Hypothalamus (tissue), 51 donors: ENCODE data around the gene PLA2G4D.

ENCODE experiments used
- DNase-seq, 51 donors: peaks; one replicate each; lab custom pipeline; 2025; lab: John Stamatoyannopoulos, UW

PLA2G4D gene

DNA sequence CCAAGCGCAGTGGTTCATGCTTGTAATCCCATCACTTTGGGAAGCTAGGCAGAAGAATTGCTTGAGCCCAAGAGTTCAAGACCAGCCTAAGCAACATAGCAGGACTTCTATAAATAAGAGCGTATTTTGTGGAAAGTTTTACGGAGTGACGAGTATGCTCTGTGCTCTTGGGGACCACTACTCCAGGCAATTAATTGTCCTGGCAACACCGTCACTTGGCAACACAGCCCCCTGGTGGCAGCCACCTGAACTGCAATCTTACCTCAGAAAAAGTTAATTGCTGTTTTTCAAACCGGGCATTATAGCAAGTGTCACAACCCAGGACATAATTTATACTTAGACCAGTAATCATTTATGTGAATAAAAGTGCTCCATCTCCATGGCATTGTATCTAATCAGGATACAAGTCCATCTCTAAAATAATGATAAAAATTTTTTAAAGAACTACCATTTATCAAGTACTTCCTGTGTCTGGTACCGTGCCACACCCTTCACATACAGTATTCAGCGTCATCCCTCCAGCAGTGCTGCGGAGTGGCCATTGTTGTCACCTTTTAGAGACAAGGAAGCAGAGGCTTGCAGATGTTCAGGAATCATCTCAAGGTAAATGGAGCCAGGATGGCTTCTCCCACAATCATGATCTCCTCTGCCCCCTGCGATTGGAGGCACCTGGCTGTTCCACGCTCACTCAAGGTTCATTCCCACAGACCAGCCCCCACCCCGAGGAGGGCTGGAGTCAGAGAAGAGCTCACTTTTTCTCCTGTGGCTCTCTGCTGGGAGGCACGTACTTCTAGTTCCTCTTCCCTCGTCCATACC, 34.5 kb downstream of the PLA2G4D start:
- DNase-seq = peak in 25 of 51 donors; percentile 2 to 64 (median 19)

GRCh38 chr15:42058791-42059190, 35.6 kb downstream of the PLA2G4D start:
- DNase-seq = no peak

DNA sequence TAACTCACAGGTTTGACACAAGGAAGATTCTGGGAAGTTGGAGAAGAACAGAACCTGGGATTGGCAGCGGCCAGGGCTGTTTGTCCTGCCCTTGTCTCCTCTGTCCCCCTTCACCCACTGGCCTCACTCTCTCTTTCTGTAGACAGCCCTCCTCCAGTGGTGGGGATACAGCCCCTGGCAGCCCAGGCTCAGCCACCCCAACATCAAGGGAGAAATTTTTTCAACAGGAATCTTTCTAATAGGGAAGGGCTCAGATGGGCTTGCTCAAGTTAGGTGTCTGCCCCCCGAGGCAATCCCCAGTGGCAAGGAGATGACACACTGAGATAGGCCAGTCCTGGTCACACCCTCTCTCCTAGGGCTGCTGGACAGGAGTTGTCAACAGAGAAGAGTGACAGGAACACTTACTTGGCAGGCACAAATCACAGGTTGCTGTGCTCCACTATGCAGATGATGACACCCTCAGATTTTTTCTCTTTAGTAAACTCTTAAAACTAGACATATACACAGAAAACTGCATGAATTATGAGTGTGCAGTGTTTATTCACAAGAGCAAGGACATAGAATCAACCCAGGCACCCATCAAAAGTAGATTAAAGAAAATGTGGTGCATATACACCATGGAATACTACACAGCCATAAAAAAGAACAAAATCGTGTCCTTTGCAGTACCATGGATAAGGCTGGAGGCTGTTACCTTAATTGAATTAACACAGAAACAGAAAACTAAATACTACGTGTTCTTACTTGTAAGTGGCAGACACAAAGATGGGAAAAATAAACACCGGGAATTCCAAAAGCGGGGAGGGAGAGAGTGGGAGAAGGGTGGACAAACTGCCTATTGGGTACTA, 36.3 kb downstream of the PLA2G4D start:
- DNase-seq = no peak

DNA sequence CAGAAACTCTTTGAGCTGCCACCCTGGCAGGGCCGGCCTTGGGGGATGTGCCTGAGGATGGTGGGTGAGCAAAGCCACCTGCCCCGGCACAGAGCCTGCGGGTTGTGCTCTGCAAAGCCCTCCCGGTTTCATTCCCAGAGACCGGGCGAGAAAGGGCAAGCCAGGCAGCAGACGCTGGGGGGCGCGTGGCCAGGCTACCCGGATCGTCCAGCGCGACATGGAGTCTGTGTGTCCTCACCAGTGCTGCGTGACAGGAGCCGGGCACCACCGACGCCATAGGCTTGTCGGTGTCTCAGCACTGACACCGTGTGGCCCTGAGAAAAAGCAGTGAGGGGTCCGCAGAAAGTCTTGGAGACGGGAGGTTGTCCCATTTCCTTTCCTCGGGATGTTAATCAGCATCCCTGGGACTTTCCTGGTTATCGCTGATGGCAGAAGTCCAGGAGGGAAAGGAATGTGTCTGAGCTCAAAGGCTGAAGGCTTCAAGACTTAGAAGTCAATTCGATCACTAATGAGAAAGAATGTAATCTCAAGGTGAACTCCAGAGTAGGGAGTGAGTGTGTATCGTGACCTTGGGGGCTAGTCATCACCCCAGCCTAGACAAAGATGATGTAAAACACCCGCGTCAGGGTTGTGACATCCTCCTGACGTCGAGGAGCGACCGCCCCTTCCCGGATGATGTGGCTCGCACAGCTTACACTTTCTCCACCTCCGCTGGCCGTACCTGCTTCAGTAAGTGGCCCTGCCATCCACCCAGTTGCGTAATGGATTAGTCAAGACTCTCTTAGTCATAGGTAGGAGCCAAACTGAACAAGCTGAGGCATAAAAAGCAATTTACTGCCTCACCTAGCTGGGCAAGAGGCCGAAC, 37.2 kb downstream of the PLA2G4D start:
- DNase-seq = peak in 43 of 51 donors; percentile 6 to 75 (median 37)

- DNase-seq = no peak
Measured at GRCh38 chr15:42053914-42054313, 40.4 kb downstream of the PLA2G4D start.

DNA sequence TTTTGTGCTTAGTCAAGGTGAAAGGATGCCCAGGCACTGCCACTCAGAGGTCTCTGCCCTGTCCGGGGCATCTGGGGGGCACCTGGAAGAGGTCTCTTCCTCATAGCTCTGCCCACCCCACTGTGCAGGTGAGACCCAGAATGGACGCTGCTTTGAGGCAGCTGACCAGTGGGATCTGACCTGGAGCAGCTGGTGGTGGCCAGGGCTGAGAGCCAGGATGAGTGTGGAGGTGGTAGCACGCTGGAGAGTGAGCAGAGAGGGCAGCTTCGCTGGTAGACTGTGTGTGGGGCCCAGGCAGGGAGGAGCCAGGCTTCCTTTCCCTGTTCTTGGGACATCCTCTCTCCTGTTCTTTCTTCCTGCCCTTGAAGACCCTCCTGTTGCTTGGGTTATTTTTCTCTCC, 41.4 kb downstream of the PLA2G4D start:
- no peak for DNase-seq

DNA sequence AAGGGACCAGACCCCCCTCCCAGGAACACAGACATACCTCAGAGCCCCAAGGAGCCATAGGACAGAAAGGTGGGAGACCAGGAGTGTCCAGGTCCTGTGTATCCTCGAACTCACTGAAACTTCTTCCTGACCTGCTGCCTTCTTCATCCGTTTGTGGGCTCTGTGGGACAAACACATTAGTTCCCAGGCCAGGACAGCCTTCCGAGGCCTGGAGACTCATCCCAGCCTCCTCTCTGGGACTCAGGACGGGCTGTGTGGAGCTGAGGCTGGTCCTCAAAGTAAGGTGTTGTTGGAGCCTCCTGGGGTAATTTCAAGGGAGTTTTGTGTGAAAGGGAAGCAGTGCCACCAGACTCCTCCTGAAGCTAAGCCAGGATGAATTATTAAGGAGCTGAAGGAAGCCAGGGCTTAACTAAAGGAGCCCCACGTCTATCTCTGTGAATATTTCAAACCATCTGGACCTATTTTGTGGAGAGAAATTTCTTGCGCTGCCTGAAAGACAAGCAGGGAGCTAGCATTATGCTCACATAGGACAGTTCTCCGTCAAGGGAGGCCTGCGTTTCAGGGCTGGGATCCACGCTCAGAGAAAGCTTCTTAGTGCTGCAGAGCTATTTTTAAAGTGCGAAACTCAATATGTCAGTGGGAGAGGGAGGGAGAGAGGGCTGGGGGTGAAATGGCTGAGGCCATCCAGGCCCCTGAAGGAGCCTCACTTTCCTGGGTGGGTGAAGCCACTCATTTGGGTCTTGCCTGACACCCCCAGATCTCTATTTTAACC, 43.7 kb downstream of the PLA2G4D start:
- DNase-seq = no peak

GRCh38 chr15:42048821-42049200, 45.6 kb downstream of the PLA2G4D start:
- no peak for DNase-seq

- DNase-seq = no peak
Measured at GRCh38 chr15:42048080-42048820, 46.1 kb downstream of the PLA2G4D start.

DNA sequence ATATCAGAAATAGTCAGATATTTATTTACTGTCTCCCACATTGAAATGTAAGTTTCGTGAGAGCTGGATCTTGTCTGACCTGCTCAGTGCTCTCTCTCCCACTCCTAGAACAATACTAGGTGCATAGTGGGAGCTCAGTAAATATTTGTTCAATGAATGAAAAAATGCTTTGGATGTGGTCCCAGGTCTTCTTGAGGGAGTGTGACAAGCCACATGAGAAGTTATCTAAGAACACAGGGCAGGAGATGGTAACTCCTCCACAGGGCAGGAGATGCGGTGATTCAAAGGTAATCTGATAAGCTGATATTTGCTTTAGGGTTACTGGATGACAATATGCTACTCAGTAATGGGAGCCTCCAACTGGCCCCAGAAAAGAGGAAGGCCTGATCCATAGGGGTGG, 47.8 kb downstream of the PLA2G4D start:
- no peak for DNase-seq

- no peak for DNase-seq
Measured at GRCh38 chr15:42045211-42045615, 49.1 kb downstream of the PLA2G4D start.

GRCh38 chr15:42042602-42043400, 51.6 kb downstream of the PLA2G4D start:
- DNase-seq = no peak

DNA sequence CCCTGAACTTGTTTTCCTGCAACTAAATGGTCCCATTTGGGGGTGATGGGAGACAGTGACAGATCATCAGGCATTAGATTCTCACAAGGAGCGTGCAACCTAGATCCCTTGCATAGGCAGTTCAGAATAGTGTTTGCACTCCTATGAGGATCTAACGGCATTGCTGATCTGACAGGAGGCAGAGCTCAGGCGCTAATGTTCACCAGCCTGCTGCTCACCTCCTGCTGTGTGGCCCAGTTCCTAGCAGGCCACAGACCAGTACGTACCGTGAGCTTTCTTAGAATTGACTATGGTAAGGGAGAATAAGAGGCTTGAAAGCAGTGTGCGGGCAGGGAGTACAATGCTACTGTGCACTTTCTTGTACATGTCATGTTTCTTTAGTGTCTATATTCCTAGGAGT, 56.0 kb downstream of the PLA2G4D start:
- DNase-seq = no peak

DNA sequence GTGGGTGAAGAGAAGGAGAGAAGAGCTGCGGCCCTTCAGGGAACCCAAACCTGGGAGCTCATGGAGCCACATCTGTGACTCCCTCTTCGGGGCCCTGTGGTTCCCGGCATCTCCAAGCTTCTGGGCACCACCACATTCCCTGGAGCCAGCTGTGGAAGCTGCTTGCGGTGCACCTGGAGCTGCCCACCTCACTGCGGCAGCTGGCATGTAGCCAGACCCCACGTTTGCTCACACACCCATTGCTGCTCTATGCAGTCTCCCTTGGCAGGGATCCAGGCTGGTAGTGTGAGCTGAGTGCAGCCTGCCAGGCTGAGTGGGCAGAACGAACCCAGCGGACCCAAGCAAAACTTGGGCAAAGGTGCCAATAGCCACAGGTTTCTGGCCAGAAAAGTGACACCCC, 56.7 kb downstream of the PLA2G4D start:
- DNase-seq = no peak

- no peak for DNase-seq
Measured at GRCh38 chr15:42036966-42037365, 57.4 kb downstream of the PLA2G4D start.

GRCh38 chr15:42036112-42036905, 58.1 kb downstream of the PLA2G4D start:
- no peak for DNase-seq

DNA sequence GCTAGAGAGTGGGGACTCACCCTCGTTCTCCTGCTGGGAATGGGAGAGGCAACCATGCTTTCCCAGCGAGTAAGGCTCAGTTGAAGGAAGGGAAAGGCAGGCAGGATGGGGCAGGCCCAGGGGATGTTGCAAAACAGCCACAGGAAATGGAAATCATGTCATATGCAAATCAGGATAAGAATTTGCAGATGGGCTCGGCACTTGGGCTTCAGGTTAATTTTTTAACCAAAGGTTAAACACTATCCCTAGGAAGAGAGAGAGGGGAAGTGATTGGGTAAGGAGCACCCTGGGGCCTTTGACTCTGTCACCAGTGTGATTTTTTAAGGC, 59.0 kb downstream of the PLA2G4D start:
- DNase-seq = no peak
